Measurements from ENCODE around the gene AANAT. TPM values are rescaled to one million over a fixed set of nuclear protein-coding genes. Genes with fewer than 3 reads are reported as not detected.

AANAT gene
- total RNA-seq, 2 experiments from 2014 or later: not detected

DNA sequence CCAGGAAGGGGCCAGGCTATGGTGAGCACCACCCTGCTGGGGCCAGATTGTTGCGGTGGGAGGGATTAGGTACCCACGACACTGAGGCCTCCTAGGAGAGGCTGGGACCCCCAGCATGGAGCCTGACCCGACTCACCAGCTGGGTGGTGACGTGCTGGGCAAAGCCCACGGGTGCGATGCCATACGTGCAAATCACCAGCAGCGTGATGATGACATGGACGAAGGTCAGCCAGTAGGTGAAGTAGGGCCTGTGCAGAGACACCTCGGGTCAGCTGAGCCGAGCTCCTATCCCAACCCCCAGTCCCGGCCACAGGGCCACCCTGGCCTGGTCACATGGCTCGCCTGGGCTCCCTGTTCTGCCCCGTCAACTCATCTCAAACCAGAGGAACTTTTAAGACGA is 7.5 kb downstream of the AANAT start:
- no TSS peak for BruUV-seq (replicated peaks)
- CTCF ChIA-PET (ENCODE audit: unreplicated experiment): interaction anchor here (0.9 to 1.6 kb wide), 3 partner anchors 21 to 32 kb away, joined by 3 to 4 read pairs (median 4); no protein-coding TSS in a partner anchor

GRCh38 chr17:76475302-76475701 is 7.9 kb downstream of the AANAT start:
- DNase-seq (ENCODE audit: low spot score): no peak
- intact Hi-C loops (cut with micrococcal nuclease; ENCODE audit: unreplicated experiment): no loop called here
- no peaks in the 10 kb centered on the region for H3K9me2 ChIP-seq (ENCODE audit: insufficient read depth, low read length)
- no peaks in the 10 kb centered on the region for H3K9me3 ChIP-seq (ENCODE audit: low read length)
- POLR2A ChIA-PET: interaction anchor here (0.9 to 1.3 kb wide), 3 partner anchors 18 to 26 kb away, joined by 3 to 4 read pairs (median 3); partner anchors contain the start of gene RHBDF2
- H3K27ac ChIP-seq (ENCODE audit: low read depth, low read length, poor library complexity, severe bottlenecking): no peak overlapping the region
- H3K4me3 ChIP-seq (ENCODE audit: low read depth, low read length, poor library complexity, severe bottlenecking): no peak overlapping the region
- BruUV-seq (replicated peaks): no TSS peak
- CTCF ChIA-PET (ENCODE audit: unreplicated experiment): interaction anchor here (0.9 to 1.6 kb wide), 4 partner anchors 17 to 32 kb away, joined by 3 to 4 read pairs (median 4); no protein-coding TSS in a partner anchor
- peaks cover 91% of the 10 kb centered on the region for H3K36me3 ChIP-seq (ENCODE audit: insufficient read depth, low read length)
- no peaks in the 10 kb centered on the region for H4K20me1 ChIP-seq (ENCODE audit: insufficient read depth, low read length)
- no peak for TF ChIP-seq EZH2phosphoT487 (IDR thresholded peaks at IDR 0.05; ENCODE audit: borderline replicate concordance, low read depth, low read length)
- TF ChIP-seq, protein P1, sequence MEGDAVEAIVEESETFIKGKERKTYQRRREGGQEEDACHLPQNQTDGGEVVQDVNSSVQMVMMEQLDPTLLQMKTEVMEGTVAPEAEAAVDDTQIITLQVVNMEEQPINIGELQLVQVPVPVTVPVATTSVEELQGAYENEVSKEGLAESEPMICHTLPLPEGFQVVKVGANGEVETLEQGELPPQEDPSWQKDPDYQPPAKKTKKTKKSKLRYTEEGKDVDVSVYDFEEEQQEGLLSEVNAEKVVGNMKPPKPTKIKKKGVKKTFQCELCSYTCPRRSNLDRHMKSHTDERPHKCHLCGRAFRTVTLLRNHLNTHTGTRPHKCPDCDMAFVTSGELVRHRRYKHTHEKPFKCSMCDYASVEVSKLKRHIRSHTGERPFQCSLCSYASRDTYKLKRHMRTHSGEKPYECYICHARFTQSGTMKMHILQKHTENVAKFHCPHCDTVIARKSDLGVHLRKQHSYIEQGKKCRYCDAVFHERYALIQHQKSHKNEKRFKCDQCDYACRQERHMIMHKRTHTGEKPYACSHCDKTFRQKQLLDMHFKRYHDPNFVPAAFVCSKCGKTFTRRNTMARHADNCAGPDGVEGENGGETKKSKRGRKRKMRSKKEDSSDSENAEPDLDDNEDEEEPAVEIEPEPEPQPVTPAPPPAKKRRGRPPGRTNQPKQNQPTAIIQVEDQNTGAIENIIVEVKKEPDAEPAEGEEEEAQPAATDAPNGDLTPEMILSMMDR (conservative IDR thresholded peaks at IDR 0.05; ENCODE audit: low read length): no peak
- H2AFZ ChIP-seq (ENCODE audit: low read length): no peak overlapping the region
- peaks cover 6% of the 10 kb centered on the region; the same call in 1 of the 2 replicates for H3K79me2 ChIP-seq (ENCODE audit: insufficient read depth, low read depth, low read length)
- peaks cover 26% of the 10 kb centered on the region for H3K4me1 ChIP-seq (ENCODE audit: insufficient read depth, low read length, poor library complexity, severe bottlenecking)
- no peak overlapping the region for H3K4me2 ChIP-seq (ENCODE audit: low read length)

More for the DNA sequence above, 7.5 kb downstream of the AANAT start:
- no peaks in the 10 kb centered on the region for H3K9me3 ChIP-seq (ENCODE audit: low read length)
- H3K36me3 ChIP-seq (ENCODE audit: insufficient read depth, low read length): peaks cover 92% of the 10 kb centered on the region
- TF ChIP-seq, protein P1 (conservative IDR thresholded peaks at IDR 0.05; ENCODE audit: low read length): no peak
- no peak for TF ChIP-seq EZH2phosphoT487 (IDR thresholded peaks at IDR 0.05; ENCODE audit: borderline replicate concordance, low read depth, low read length)
- peaks cover 22% of the 10 kb centered on the region for H3K4me1 ChIP-seq (ENCODE audit: insufficient read depth, low read length, poor library complexity, severe bottlenecking)
- H3K4me2 ChIP-seq (ENCODE audit: low read length): no peak overlapping the region
- no peaks in the 10 kb centered on the region for H3K9me2 ChIP-seq (ENCODE audit: insufficient read depth, low read length)
- POLR2A ChIA-PET: interaction anchor here (0.9 to 1.3 kb wide), 3 partner anchors 19 to 26 kb away, joined by 3 to 4 read pairs (median 3); partner anchors contain the start of gene RHBDF2
- intact Hi-C loops (cut with micrococcal nuclease; ENCODE audit: unreplicated experiment): no loop called here
- no peak overlapping the region for H2AFZ ChIP-seq (ENCODE audit: low read length)
- peaks cover 6% of the 10 kb centered on the region; the same call in 1 of the 2 replicates for H3K79me2 ChIP-seq (ENCODE audit: insufficient read depth, low read depth, low read length)
- no peak overlapping the region for H3K27ac ChIP-seq (ENCODE audit: low read depth, low read length, poor library complexity, severe bottlenecking)
- H4K20me1 ChIP-seq (ENCODE audit: insufficient read depth, low read length): no peaks in the 10 kb centered on the region
- H3K4me3 ChIP-seq (ENCODE audit: low read depth, low read length, poor library complexity, severe bottlenecking): no peak overlapping the region
- no peak for DNase-seq (ENCODE audit: low spot score)

GRCh38 chr17:76476736-76477135 is 9.3 kb downstream of the AANAT start:
- Histone ChIP-seq H2AFZ (ENCODE audit: low read length) (no peak overlapping the region), H3K27ac (ENCODE audit: low read depth, low read length, poor library complexity, severe bottlenecking) (no peak overlapping the region), H3K4me1 (ENCODE audit: insufficient read depth, low read length, poor library complexity, severe bottlenecking) (peaks cover 39% of the 10 kb centered on the region), H3K9me3 (ENCODE audit: low read length) (no peaks in the 10 kb centered on the region), H3K4me2 (ENCODE audit: low read length) (no peak overlapping the region), H3K9me2 (ENCODE audit: insufficient read depth, low read length) (no peaks in the 10 kb centered on the region), H3K36me3 (ENCODE audit: insufficient read depth, low read length) (peaks cover 77% of the 10 kb centered on the region), H4K20me1 (ENCODE audit: insufficient read depth, low read length) (no peaks in the 10 kb centered on the region), H3K4me3 (ENCODE audit: low read depth, low read length, poor library complexity, severe bottlenecking) (no peak overlapping the region), H3K79me2 (ENCODE audit: insufficient read depth, low read depth, low read length) (peaks cover 6% of the 10 kb centered on the region; the same call in 1 of the 2 replicates)
- TF ChIP-seq, protein P1 (conservative IDR thresholded peaks at IDR 0.05; ENCODE audit: low read length): no peak
- TF ChIP-seq EZH2phosphoT487 (IDR thresholded peaks at IDR 0.05; ENCODE audit: borderline replicate concordance, low read depth, low read length): no peak
- intact Hi-C loops (cut with micrococcal nuclease; ENCODE audit: unreplicated experiment): no loop called here
- BruUV-seq (replicated peaks): no TSS peak
- no peak for DNase-seq (ENCODE audit: low spot score)
- POLR2A ChIA-PET: interaction anchor here (0.6 to 1.4 kb wide), 3 partner anchors 9 to 27 kb away, joined by 3 to 5 read pairs (median 3); partner anchors contain the start of gene AANAT
- CTCF ChIA-PET (ENCODE audit: unreplicated experiment): no interaction called here

Measured in OCI-LY7 (cell line).